Mucosa of stomach (tissue), 1 donor: ENCODE measurements around the gene BLVRB.

Experiments used
- H3K27me3 ChIP-seq: one replicate; pipeline ENCODE4 v1.7.0; 2013; ENCODE audit warnings: mild to moderate bottlenecking, low read length; ENCODE audit not compliant: control insufficient read depth, insufficient read depth
- H3K36me3 ChIP-seq: one replicate; pipeline ENCODE4 v1.7.0; 2013; ENCODE audit warnings: low read length; ENCODE audit not compliant: control insufficient read depth, insufficient read depth
- H3K4me1 ChIP-seq: one replicate; pipeline ENCODE4 v1.7.0; 2013; ENCODE audit warnings: mild to moderate bottlenecking, low read length; ENCODE audit not compliant: control insufficient read depth, insufficient read depth
- H3K4me3 ChIP-seq: one replicate; pipeline ENCODE4 v1.7.0; 2013; ENCODE audit warnings: low read length
- H3K9ac ChIP-seq: one replicate; pipeline ENCODE4 v1.7.0; 2013; ENCODE audit warnings: mild to moderate bottlenecking, low read length, moderate library complexity
- H3K9me3 ChIP-seq: one replicate; pipeline ENCODE4 v1.7.0; 2013; ENCODE audit warnings: mild to moderate bottlenecking, low read length, moderate library complexity; ENCODE audit not compliant: control insufficient read depth
- donor health status: Pancreatic carcinoma.

BLVRB gene

DNA sequence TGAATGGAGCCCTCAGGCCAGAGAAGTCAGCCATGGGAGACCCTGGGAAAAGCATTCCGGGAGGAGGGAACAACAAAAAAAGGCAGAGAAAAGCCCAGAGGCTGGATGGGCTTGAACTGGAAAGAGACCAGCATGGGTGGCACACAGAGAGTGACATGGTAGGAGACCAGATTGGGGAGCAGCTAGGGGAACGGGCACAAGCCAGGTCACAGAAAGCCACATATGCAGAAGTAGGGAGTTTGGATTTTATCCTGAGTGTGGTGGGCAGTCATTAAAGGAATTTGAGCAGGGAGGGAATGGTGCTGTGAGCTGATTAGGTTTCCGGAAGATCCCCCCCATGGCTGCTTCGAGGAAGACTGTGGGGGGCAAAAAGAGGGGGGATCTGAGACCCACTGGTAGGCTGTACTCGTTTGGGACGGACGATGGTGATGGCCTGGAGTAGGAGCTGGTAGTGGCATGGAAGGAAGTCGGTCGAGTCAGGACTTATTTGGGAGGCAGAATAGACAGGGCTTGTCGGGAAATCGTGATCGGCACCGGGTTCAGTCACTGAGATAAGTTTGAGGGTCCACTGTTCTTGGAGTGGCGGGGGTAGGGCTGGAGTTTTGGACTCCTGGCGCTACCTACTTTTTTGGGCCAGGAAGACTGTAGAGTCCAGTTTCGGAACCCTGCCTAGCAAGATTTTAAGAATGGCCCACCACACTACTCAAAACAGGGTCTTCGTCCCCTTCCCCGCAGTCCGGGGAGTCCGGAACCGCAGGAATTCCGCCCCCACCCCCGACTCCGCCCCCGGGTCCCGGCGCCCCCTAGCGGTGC, 40.7 kb downstream of the BLVRB start:
- peaks cover 25% of the 10 kb centered on the region for H3K4me1 ChIP-seq
- no peaks in the 10 kb centered on the region for H3K9me3 ChIP-seq
- peak overlapping the region; percentile 99 for H3K9ac ChIP-seq
- H3K4me3 ChIP-seq, result peak overlapping the region; percentile 95
- H3K36me3 ChIP-seq, result no peaks in the 10 kb centered on the region
- H3K27me3 ChIP-seq, result no peaks in the 10 kb centered on the region

GRCh38 chr19:40423938-40424337, 41.6 kb downstream of the BLVRB start:
- Histone ChIP-seq H3K4me3 (no peak overlapping the region), H3K9me3 (no peaks in the 10 kb centered on the region), H3K9ac (peak overlapping the region; percentile 99), H3K36me3 (no peaks in the 10 kb centered on the region), H3K27me3 (no peaks in the 10 kb centered on the region), H3K4me1 (peaks cover 25% of the 10 kb centered on the region)

DNA sequence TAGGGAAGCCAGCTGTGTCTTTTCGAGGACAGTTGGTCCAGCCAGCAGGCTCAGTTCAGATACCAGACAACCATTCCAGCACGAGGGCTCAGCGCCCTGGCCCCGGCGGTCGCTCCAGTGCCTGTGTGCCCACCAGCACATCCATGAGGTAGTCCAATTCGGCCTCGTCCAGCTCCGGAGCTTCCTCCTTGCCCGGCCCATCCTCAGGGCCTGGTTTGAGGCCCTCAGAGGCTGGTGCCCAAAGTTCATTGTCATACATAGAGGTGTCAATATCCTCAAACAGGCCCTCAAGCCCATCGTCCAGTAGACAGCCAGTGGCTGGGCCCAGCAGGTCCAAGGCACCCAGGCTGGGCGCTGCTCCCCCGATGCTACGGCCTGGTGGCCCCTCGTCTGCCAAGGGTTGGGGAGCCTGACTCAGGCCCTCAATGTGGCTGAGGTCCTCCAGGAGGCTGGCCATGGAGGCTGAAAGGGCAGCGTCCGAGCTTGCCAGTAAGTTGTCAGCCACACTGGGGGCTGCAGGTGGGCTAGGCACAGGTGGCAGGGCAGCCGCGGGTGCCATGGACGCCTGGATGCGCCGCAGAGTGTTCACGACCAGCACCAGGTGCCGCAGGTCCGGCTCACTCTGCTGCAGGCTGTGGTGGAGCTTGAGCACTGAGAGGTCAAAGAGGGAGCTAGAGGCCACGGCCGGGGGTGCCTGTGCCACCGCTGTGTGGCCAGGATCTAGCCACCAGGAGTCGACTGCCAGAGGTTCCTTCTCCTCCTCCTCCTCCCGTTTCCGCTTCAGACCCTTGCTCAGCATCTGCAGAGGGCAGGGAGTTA, 42.6 kb downstream of the BLVRB start:
- Histone ChIP-seq H3K36me3 (no peaks in the 10 kb centered on the region), H3K9ac (peak overlapping the region; percentile 44), H3K27me3 (no peaks in the 10 kb centered on the region), H3K4me3 (no peak overlapping the region), H3K9me3 (no peaks in the 10 kb centered on the region), H3K4me1 (peaks cover 25% of the 10 kb centered on the region)

DNA sequence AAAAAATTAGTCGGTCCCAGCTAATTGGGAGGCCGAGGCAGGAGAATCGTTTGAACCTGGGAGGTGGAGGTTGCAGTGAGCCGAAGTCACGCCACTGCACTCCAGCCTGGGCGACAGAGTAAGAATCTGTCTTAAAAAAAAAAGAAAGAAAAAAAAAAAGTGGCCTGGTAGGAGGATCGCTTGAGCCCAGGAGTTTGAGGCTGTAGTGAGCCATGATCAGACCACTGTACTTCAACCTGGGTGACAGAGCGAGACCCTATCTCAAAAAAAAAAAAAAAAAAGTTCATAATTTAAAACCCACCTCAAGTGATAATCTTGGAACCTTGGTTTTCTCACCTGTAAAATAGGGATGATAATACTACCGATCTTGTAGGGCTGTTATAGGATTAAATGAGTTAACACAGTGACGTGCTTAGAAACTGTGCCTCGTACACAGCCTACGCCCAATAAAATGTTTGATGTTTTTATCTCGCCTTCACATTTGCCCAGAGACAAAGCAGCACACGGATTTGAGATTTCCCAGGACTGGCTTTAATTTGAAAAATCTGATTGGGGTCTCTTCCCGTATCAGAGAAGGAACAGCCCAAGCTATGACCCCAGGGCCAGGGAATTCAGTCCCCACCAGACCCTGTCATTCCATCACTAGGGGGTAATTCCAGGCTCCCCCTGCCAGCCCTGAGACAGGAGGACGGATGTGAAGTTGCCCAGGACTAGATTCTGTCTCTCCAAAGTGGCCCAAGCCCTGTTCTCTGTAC, 43.4 kb downstream of the BLVRB start:
- Histone ChIP-seq H3K36me3 (no peaks in the 10 kb centered on the region), H3K4me1 (peaks cover 30% of the 10 kb centered on the region), H3K9me3 (no peaks in the 10 kb centered on the region), H3K27me3 (no peaks in the 10 kb centered on the region), H3K9ac (peak overlapping the region; percentile 98), H3K4me3 (no peak overlapping the region)

DNA sequence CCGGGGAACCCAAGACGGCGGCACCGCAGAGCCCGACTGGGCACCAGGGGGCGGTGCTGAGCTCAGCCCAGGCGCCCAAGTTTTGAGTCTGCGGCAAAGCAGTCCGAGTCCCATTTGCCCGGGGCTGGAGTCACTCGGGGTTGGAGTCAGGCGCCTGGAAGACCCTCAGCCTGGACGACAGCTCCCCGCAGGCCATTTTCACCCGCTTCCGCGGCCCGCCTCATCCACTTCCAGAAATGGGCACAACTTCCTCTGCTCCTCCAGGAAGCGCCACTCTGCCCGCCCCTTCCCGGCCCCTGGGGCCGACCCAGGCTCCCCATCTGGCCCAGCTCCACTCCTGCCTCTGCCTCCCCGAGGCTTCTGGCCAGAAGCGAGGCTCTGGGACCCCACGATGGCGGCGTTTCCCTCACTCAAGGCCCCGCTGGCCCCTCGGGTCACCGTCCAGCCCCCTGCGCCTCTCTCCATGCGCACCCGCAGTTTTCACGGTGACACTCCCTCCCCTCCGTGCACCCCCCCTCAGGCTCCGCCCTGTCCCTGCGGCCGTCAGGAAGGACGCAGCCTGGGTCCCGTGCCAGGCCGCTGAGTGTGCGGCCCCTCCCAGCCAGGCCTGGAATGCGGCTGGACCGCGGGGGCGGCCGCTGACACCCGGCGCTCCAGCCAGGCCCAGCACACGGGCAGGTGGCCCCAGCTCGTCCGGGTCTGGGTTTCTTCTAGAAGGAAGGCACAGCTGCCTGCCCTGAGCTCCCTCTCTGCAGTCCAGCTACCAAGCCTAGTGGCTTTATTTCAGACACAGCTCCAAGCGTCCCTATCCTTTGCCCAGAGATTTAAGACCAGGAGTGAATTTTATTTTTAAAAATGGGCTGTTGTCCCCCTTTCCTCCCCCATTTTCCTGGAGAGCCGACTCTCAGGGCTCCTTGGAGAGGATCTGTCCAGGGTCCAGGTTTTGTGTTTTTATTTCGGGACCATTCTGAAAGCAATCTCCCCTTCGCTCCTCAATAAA, 44.5 kb downstream of the BLVRB start:
- Histone ChIP-seq H3K9ac (peak overlapping the region; percentile 98), H3K4me1 (peaks cover 31% of the 10 kb centered on the region), H3K27me3 (no peaks in the 10 kb centered on the region), H3K36me3 (no peaks in the 10 kb centered on the region), H3K9me3 (no peaks in the 10 kb centered on the region), H3K4me3 (peak overlapping the region; percentile 64)

DNA sequence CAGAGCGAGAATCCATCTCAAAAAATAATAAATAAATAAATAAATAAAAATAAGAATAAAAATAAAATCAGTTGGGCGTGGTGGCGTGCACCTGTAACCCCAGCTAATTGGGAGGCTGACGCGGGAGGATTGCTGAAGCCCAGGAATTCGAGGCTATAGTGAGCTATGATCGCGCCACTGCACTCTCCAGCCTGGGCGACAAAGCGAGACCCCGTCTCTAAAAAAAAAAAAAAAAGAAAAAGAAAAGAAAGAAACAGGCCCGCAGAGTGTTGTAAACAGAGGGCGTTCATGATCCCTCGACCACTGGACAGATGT, 45.1 kb downstream of the BLVRB start:
- Histone ChIP-seq H3K4me1 (peaks cover 31% of the 10 kb centered on the region), H3K9me3 (no peaks in the 10 kb centered on the region), H3K36me3 (no peaks in the 10 kb centered on the region), H3K9ac (peak overlapping the region; percentile 98), H3K27me3 (no peaks in the 10 kb centered on the region), H3K4me3 (peak overlapping the region; percentile 64)

DNA sequence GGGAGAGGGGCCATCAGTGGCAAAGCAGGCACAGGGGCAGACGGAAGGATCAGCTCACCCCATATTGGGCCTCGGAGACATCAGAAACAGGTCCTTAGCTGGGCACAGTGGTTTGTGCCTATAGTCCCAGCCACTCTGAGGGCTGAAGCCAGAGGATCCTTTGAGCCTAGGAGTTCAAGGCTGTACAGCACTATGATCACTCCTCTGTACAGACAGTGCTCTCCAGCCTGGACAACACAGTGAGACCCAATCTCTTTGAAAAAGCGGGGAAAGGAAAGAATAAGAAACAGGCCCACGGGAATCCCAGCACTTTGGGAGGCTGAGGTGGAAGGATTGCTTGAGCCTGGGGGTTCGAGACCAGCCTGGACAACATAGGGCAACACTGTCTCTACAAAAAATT, 45.8 kb downstream of the BLVRB start:
- Histone ChIP-seq H3K4me1 (peaks cover 31% of the 10 kb centered on the region), H3K9me3 (no peaks in the 10 kb centered on the region), H3K27me3 (no peaks in the 10 kb centered on the region), H3K4me3 (no peak overlapping the region), H3K36me3 (no peaks in the 10 kb centered on the region), H3K9ac (no peak overlapping the region)

- no peaks in the 10 kb centered on the region for H3K27me3 ChIP-seq
- no peaks in the 10 kb centered on the region for H3K9me3 ChIP-seq
- H3K4me3 ChIP-seq, result no peak overlapping the region
- H3K9ac ChIP-seq, result no peak overlapping the region
- peaks cover 31% of the 10 kb centered on the region for H3K4me1 ChIP-seq
- H3K36me3 ChIP-seq, result no peaks in the 10 kb centered on the region
Observed at GRCh38 chr19:40419066-40419612, 46.4 kb downstream of the BLVRB start.

GRCh38 chr19:40418040-40418439, 47.5 kb downstream of the BLVRB start:
- no peak overlapping the region for H3K9ac ChIP-seq
- H3K9me3 ChIP-seq, result no peaks in the 10 kb centered on the region
- H3K4me1 ChIP-seq, result peaks cover 24% of the 10 kb centered on the region
- H3K36me3 ChIP-seq, result no peaks in the 10 kb centered on the region
- no peak overlapping the region for H3K4me3 ChIP-seq
- no peaks in the 10 kb centered on the region for H3K27me3 ChIP-seq

GRCh38 chr19:40417643-40417981, 47.9 kb downstream of the BLVRB start:
- Histone ChIP-seq H3K27me3 (no peaks in the 10 kb centered on the region), H3K4me1 (peaks cover 20% of the 10 kb centered on the region), H3K9me3 (no peaks in the 10 kb centered on the region), H3K4me3 (no peak overlapping the region), H3K9ac (no peak overlapping the region), H3K36me3 (no peaks in the 10 kb centered on the region)
